Memory B cell (primary cell): ENCODE data around the gene FUBP3.

Experiments
- ATAC-seq: fragments of 150-1000 bp; cut with Tn5 transposase; 2 replicates; pipeline ENCODE4 v1.10.0; 2021; ENCODE audit warnings: low read depth, mild to moderate bottlenecking, moderate library complexity
- DNase-seq, 2 donors: peaks; one replicate each; pipeline ENCODE4 v3.0.0; 2022; ENCODE audit warnings: low spot score in 2 of 2
- H3K27ac Mint-ChIP-seq: one replicate; pipeline ENCODE4 v1.8.0; 2022; ENCODE audit warnings: mild to moderate bottlenecking, moderate library complexity, mixed read lengths
- H3K27me3 Mint-ChIP-seq: one replicate; pipeline ENCODE4 v1.8.0; 2022; ENCODE audit warnings: mixed read lengths
- H3K36me3 Mint-ChIP-seq: one replicate; pipeline ENCODE4 v1.8.0; 2022; ENCODE audit warnings: mild to moderate bottlenecking, mixed read lengths
- H3K4me1 Mint-ChIP-seq: one replicate; pipeline ENCODE4 v1.8.0; 2022; ENCODE audit warnings: mixed read lengths
- H3K4me3 Mint-ChIP-seq: one replicate; pipeline ENCODE4 v1.8.0; 2022; ENCODE audit warnings: mild to moderate bottlenecking, moderate library complexity, mixed read lengths
- H3K9me3 Mint-ChIP-seq: one replicate; pipeline ENCODE4 v1.8.0; 2022; ENCODE audit warnings: mixed read lengths

The FUBP3 gene, protein sequence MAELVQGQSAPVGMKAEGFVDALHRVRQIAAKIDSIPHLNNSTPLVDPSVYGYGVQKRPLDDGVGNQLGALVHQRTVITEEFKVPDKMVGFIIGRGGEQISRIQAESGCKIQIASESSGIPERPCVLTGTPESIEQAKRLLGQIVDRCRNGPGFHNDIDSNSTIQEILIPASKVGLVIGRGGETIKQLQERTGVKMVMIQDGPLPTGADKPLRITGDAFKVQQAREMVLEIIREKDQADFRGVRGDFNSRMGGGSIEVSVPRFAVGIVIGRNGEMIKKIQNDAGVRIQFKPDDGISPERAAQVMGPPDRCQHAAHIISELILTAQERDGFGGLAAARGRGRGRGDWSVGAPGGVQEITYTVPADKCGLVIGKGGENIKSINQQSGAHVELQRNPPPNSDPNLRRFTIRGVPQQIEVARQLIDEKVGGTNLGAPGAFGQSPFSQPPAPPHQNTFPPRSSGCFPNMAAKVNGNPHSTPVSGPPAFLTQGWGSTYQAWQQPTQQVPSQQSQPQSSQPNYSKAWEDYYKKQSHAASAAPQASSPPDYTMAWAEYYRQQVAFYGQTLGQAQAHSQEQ

DNA sequence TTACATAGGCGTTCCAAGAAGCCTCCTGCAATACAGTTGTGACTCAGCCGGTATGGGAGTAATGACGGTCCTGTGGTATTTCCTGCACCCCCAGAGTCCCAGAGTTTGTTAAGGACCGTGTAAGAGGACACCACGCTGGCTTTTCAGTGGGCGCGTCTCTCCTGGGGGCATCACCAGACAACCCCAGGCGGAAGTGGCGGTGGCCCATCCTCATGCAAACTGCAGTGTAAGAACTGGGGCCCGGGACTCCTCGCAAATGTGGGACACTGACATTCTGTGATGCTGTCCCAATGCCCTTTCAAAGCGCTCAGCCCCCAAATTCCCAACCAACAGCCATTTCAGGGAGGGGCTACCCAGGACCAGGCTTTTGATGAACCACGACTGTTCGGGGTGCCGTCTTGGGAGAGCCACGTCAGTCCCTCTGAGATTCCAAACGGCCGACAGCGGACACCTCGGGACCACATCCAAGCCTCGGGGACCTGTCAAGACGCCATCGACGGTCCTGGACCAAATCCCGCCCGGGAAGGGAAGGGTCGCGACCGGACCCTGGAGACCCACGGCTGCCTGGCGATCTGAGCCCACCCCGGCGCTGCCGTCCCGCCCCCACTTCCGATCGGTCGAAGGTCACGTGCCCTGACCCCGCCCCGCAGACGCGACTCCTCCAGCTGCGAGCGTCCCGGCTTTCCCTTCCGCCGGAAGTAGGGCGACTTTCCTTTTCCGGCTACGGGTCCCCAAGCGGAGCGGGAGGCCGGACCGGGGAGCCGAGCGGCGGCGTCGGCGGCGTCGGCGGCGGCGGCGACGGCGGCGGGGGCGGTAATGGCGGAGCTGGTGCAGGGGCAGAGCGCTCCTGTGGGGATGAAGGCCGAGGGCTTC, at the start of gene FUBP3:
Gene FUBP3 (plus strand): TSS at position 713 of the 873 bp plus-strand sequence. CDS start 104 bp downstream, at position 817.
- no peaks in the 10 kb centered on the region for H3K9me3 Mint-ChIP-seq
- DNase-seq (peak; percentile 48 to 57), ATAC-seq (peak; percentile 85)
- H3K27me3 Mint-ChIP-seq, result no peaks in the 10 kb centered on the region
- H3K36me3 Mint-ChIP-seq, result peaks cover 5% of the 10 kb centered on the region
- peak within 1 kb of the TSS; percentile 85 for H3K27ac Mint-ChIP-seq
- peak within 1 kb of the TSS; percentile 88 for H3K4me3 Mint-ChIP-seq
- H3K4me1 Mint-ChIP-seq, result peaks cover 25% of the 10 kb centered on the region

DNA sequence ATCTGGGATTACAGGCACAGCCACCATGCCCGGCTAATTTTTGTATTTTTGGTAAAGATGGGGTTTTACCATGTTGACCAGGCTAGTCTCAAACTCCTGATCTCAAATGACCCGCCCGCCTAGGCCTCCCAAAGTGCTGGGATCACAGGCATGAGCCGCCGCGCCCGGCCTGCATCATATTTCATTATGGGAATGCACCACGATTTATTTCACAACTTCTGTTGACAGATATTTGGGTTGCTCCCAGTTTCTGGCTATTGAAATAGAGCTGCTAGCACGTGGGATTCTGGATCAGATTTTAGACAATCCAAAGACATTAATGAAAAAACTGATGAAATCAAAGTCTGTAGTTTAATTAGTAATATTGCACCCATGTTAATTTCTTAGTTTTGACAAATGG, 48.4 kb upstream of the FUBP3 start:
- DNase-seq (no peak), ATAC-seq (no peak)
- H3K9me3 Mint-ChIP-seq, result no peaks in the 10 kb centered on the region
- H3K27ac Mint-ChIP-seq, result no peak overlapping the region
- no peak overlapping the region for H3K4me3 Mint-ChIP-seq
- peaks cover 18% of the 10 kb centered on the region for H3K27me3 Mint-ChIP-seq
- no peaks in the 10 kb centered on the region for H3K4me1 Mint-ChIP-seq
- H3K36me3 Mint-ChIP-seq, result no peaks in the 10 kb centered on the region

DNA sequence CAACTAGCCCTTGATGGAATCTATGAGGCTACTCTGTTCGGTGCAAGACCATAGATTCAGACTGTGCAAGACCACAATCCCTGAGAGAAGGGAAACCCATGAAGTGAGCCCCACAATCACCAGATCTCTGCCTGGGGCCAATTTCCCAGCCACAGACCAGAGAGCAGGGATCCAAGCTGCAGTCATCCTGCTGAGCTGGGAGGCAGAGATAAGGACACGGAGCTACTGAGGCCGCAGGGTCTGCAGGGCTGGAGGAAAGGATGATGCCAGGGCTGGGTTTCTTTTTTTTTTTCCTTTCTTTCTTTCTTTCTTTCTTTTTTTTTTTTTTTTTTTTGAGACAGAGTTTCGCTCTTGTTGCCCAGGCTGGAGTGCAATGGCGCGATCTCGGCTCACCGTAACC, 47.7 kb upstream of the FUBP3 start:
- no peaks in the 10 kb centered on the region for H3K36me3 Mint-ChIP-seq
- ATAC-seq (no peak), DNase-seq (no peak)
- no peaks in the 10 kb centered on the region for H3K9me3 Mint-ChIP-seq
- no peak overlapping the region for H3K27ac Mint-ChIP-seq
- peaks cover 22% of the 10 kb centered on the region for H3K27me3 Mint-ChIP-seq
- no peaks in the 10 kb centered on the region for H3K4me1 Mint-ChIP-seq
- no peak overlapping the region for H3K4me3 Mint-ChIP-seq

DNA sequence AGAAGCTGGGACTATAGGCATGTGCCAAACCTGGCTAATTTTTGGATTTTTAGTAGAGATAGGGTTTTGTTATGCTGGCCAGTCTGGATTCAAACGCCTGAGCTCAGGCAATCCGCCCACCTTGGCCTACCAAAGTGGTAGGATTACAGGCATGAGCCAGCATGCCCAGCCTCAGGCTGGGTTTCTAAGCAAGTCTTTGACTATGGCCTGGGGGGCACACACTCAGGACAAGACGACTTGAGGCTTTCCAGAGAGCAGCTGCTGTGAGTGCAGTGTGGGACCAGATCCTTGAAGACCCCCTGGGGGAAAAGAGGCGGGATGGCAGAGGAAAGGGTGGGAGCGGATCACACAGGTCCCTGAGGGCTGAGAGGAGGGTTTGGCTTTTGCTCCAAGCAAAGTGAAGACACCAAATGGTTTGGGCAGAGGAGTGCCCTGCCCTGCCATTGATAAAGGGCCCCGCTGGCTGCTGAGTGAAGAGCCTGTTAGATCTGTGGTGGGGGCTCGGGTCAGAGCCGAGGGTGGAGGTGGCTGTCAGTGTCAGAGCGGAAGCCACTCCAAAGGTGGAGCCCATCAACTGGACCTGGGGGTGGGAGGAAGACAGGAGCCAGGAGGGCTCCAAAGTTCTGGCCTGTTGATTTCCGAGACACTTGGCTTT, 46.8 kb upstream of the FUBP3 start:
- no peak overlapping the region for H3K27ac Mint-ChIP-seq
- H3K36me3 Mint-ChIP-seq, result no peaks in the 10 kb centered on the region
- H3K4me1 Mint-ChIP-seq, result peaks cover under 1% of the 10 kb centered on the region
- H3K4me3 Mint-ChIP-seq, result no peak overlapping the region
- ATAC-seq, result no peak
- no peak for DNase-seq
- H3K27me3 Mint-ChIP-seq, result peaks cover 23% of the 10 kb centered on the region
- H3K9me3 Mint-ChIP-seq, result no peaks in the 10 kb centered on the region

DNA sequence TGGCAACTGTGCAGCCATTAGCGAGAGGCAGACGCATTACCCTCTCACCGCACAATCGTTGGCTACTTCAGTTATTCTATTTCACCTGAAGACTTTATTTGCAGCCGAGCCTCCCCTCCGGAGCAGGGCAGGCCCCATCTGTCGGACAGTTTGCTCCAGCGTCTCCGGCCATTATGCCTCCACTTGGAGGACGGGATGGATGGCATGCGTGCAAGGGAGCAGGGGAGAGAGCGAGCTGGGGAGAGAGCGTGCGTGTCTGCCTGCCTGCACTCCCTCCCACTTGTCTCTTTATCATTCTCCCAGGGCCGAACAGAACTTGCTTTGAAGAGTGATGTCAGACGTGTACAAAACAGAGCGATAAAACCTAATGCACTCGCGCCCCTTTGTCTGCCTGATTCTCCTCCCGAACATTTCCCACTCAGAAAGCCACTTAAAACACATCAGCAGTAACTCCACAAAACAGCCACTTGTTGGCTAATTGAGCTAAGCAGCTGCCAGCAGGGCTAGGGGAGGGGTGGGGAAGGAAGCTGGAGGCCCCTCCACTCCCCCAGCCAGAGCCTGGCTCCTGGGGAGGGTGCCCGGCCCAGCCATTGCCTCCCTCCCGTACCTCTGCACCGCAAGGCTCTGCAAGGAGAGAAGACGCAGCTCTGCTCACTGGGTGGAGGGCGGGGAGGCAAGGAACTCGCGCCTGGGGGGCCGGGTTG, 43.4 kb upstream of the FUBP3 start:
- Mint-ChIP-seq H3K27ac (no peak overlapping the region), H3K36me3 (no peaks in the 10 kb centered on the region), H3K27me3 (peaks cover 42% of the 10 kb centered on the region), H3K4me3 (no peak overlapping the region), H3K9me3 (no peaks in the 10 kb centered on the region), H3K4me1 (peaks cover 2% of the 10 kb centered on the region)
- ATAC-seq (no peak), DNase-seq (no peak)

DNA sequence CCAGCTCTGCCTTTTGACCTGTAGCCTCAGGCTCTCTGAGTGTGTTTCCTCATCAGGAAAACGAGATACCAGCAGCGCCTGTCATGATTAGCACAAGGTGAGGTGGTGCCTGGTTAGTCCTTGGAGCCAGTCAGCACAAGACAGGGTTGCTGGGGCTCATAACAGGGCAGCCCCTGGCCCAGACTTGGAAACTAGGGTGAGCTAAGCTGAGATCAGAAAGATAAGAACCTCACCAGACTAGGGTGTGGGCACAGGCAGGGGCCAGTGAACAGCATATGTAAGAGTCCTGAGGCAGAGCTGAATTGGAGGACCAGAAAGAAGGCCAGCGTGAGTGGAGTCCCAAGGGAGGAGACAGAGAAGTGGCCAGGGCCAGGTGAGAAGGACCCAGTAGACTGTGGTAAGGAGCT, 42.7 kb upstream of the FUBP3 start:
- no peaks in the 10 kb centered on the region for H3K36me3 Mint-ChIP-seq
- H3K27ac Mint-ChIP-seq, result no peak overlapping the region
- H3K9me3 Mint-ChIP-seq, result no peaks in the 10 kb centered on the region
- ATAC-seq (no peak), DNase-seq (no peak)
- no peak overlapping the region for H3K4me3 Mint-ChIP-seq
- H3K27me3 Mint-ChIP-seq, result peaks cover 42% of the 10 kb centered on the region
- peaks cover 2% of the 10 kb centered on the region for H3K4me1 Mint-ChIP-seq

DNA sequence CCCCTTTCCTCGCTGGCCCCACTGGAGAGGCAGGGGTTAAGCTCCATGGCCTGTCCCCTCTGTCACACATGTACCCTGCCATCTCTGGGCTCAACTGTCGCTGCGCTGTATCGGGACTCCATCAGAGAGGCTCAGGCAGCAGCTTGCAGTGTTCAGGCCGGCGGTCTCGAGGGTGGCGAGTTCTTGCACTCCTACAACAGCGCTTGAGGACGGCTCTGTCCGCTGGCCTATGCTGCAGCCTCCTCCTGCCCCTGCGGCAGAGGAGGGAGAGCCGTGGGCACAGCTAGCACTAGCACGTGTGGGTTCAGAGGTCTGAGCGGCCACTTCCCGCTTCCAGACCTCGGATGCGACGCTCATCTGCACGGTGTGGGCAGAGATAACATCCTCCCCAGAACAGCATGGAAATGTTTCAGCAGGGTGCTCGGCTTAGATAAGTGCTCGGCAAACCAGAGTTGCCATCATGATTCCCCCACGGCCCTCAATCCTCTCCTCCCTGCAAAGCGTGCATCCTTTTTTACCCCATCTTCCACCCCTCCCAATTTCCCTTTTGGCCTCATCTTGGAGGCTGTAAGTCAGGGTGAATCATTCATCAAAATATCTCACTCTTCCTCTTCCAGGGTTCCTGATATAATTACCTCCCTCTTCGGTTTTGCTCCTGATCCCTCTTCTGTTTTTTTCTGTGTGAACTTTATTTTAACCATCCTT, 41.9 kb upstream of the FUBP3 start:
- no peak overlapping the region for H3K4me3 Mint-ChIP-seq

DNA sequence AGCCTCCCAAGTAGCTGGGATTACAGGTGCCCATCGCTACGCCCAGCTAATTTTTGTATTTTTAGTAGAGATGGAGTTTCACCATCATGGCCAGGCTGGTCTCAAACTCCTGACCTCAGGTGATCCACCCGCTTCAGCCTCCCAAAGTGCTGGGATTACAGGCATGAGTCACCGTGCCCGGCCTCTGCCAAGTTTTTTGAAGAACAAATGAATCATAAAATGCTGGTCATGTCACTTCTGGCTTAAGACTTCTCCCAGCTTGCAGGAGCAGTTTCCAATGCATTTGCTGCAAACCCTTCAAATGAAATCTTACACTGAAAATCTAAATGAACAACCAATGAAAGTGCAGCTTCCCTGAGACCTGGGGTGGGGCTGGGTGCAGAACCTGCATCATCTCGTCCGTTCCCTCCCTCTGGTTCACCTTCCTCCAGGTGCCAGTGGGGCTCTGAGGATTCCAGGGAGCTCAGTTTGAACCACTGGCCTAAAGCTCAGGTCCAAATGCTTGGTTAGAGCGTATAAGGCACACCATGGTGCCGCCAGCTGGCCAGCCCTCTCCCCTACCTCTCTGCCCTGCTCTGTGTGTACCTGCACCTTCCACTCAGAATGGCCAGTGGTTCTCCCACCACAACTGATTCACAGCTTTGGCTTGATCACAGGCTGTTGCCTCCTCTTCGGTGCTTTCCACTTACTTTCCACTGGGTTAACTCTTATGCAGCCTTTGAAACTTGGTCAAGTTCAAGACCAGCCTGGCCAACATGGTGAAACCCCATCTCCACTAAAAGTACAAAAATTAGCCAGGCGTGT, 39.8 kb upstream of the FUBP3 start:
- Mint-ChIP-seq H3K27ac (no peak overlapping the region), H3K36me3 (no peaks in the 10 kb centered on the region), H3K27me3 (peaks cover 42% of the 10 kb centered on the region), H3K9me3 (no peaks in the 10 kb centered on the region), H3K4me1 (peaks cover 5% of the 10 kb centered on the region), H3K4me3 (no peak overlapping the region)
- no peak for ATAC-seq
- no peak for DNase-seq

More for the DNA sequence above, 41.9 kb upstream of the FUBP3 start:
- DNase-seq, result no peak
- peaks cover 40% of the 10 kb centered on the region for H3K27me3 Mint-ChIP-seq
- no peaks in the 10 kb centered on the region for H3K36me3 Mint-ChIP-seq
- no peaks in the 10 kb centered on the region for H3K9me3 Mint-ChIP-seq
- H3K27ac Mint-ChIP-seq, result no peak overlapping the region
- ATAC-seq, result no peak
- H3K4me1 Mint-ChIP-seq, result peaks cover 2% of the 10 kb centered on the region

DNA sequence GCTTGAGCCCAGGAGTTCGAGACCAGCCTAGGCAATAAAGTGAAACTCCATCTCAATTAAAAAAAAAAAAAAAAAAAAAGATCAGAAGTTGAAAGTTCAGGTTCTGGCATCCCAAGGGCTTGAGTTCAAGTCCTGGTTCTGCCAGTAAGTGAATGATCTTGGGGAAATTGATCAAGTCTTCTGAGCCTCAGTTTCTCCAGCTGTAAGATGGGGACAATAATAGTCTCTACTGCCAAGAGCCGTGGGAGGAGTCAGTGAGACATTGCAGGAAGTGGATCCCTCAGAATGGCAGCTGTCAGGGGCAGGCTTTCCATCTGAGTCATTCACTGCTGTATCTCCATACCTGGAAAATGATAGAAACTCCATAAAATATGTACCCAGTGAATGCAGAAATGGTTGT, 37.8 kb upstream of the FUBP3 start:
- peaks cover 34% of the 10 kb centered on the region for H3K27me3 Mint-ChIP-seq
- H3K4me3 Mint-ChIP-seq, result no peak overlapping the region
- H3K4me1 Mint-ChIP-seq, result peaks cover 5% of the 10 kb centered on the region
- H3K36me3 Mint-ChIP-seq, result no peaks in the 10 kb centered on the region
- no peak overlapping the region for H3K27ac Mint-ChIP-seq
- no peaks in the 10 kb centered on the region for H3K9me3 Mint-ChIP-seq
- ATAC-seq (no peak), DNase-seq (no peak)

DNA sequence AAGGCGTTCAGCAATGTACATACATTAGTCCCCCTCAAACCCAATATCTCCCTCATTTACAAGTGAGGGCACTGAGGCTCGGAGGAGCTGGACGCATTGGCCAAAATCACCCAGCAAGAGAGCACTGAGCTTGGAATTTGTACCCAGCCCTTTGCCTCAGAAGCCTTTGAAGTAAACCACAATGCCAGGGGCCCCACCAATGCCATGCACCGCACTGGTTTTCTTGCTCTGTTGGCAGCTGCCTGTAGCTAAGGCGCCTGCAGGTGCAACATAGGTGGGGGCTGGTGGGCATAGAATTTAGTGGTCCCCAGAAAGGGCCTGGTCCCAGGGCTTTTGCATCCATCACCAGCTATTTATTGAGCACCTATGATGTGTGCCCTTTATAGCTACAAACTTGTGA, 37.3 kb upstream of the FUBP3 start:
- DNase-seq (no peak), ATAC-seq (no peak)
- Mint-ChIP-seq H3K4me3 (no peak overlapping the region), H3K27me3 (peaks cover 31% of the 10 kb centered on the region), H3K27ac (no peak overlapping the region), H3K36me3 (no peaks in the 10 kb centered on the region), H3K9me3 (no peaks in the 10 kb centered on the region), H3K4me1 (peaks cover 5% of the 10 kb centered on the region)

DNA sequence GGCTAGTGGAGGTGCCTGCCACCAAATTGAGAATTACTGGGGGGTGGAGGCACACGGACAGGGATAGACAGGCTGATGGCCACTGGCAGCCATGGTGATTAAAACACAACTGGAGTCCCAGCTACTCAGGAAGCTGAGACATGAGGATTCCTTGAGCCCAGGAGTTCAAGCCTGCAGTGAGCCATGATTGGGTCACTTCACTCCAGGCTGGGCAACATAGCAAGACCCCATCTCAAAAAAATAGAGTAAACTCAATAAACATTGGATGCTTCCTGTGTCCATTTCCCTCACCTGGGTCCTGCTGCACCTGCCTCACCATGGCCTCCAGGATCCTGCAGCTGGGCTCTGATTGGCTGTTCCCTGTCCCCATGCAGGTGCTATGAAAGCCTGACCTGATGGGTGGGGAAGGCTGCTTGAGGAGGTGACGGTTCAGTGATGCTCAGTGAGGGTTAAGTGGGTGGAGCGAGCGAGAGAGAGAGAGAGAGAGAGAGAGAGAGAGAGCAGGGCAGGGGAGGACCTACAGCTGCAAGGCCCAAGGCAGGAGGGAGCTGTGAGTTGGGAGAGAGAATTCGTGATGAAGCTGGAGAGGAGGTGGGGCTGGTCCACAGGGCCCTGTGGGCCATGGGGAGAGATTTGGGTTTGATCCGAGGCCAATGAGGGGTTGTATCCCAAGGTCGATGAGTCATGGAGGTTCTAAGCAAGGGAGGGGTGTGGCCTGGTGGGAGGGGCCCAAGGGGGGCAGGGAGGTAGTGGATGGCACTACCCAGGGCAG, 36.7 kb upstream of the FUBP3 start:
- peaks cover 30% of the 10 kb centered on the region for H3K27me3 Mint-ChIP-seq
- H3K9me3 Mint-ChIP-seq, result no peaks in the 10 kb centered on the region
- ATAC-seq (no peak), DNase-seq (no peak)
- H3K4me1 Mint-ChIP-seq, result peaks cover 4% of the 10 kb centered on the region
- H3K36me3 Mint-ChIP-seq, result no peaks in the 10 kb centered on the region
- no peak overlapping the region for H3K4me3 Mint-ChIP-seq
- no peak overlapping the region for H3K27ac Mint-ChIP-seq

DNA sequence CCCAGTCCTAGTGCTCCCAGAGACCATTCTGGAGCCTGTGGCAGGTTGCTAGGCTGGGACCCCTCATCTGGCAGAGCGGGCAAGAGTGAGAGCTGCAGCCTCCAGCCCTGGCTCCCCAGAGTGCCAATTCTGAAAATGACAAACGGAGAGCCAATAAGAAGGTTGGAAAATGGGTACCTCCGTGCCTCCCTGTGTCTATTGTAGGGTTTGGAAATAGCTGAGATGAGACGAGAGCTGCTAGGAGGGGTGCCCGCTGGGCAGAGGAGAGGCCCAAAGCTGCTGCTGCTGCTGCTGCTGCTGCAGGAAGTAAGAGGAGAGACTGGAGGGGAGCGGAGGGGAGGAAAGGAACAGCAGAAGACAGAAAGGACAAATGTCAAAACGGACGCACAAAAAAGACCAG, 36.0 kb upstream of the FUBP3 start:
- H3K36me3 Mint-ChIP-seq, result no peaks in the 10 kb centered on the region
- H3K4me3 Mint-ChIP-seq, result no peak overlapping the region
- H3K27me3 Mint-ChIP-seq, result peaks cover 25% of the 10 kb centered on the region
- peaks cover 3% of the 10 kb centered on the region for H3K4me1 Mint-ChIP-seq
- H3K27ac Mint-ChIP-seq, result no peak overlapping the region
- ATAC-seq, result no peak
- DNase-seq, result no peak
- H3K9me3 Mint-ChIP-seq, result no peaks in the 10 kb centered on the region
